ENCODE measurements around the gene TH.

The TH gene

DNA sequence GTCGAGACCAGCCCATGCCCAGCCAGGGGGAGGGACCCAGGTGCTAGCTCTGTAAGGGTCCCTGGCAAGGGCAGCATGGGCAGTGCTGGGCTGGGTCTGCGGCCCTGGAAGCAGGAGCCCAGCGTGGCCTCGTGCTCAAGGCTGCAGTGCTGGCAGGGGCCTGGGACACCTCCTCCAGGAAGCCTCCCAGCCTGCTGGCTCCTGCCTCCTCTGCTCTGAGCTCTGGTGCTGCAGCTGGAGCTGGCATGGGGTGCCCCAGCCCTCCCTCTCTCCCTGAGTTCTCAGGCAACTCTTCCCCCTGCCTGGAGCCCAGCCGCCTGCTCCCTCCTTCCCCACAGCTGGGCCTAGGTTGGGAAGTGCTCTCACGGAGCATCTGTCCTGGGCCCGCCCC, 17.4 kb downstream of the TH start:
- no peaks in the 10 kb centered on the region for H3K36me3 Mint-ChIP-seq
- no peak overlapping the region for H3K4me3 Mint-ChIP-seq
- peaks cover 8% of the 10 kb centered on the region for H3K27me3 Mint-ChIP-seq
- no peaks in the 10 kb centered on the region for H3K9me3 Mint-ChIP-seq (ENCODE audit: low read depth)
- no peak overlapping the region for H3K27ac Mint-ChIP-seq
- peaks cover 6% of the 10 kb centered on the region for H3K4me1 Mint-ChIP-seq (ENCODE audit: low read depth)

DNA sequence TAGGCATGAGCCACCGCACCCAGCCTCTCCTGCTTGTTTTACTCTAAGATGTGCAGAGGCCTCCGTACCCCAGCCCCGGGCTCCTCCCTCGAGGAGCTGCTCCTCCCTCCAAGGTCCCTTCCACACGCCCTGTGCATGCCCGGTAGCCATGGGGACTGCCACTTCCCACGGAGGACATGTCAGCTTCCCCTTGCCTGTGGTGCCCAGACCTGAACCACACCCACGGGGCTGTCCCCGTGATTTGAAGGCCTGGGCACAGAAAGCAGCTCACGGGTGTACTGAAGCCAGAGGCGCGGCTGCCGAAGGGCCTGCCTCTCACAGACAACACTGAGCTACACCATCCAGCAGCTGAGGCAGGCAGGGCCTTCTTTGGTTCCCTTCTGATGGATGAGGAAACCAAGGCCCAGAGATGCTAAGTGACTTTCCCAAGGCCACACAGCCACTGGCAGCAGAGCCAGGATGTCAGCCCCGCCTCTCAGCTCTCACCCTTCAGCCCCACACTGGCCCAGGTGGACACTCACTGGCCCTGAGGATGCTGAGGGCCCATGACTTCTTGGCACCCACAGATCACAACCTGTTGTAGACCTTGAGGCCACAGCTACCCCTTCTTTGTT, 17.9 kb downstream of the TH start:
- H3K27ac Mint-ChIP-seq = no peak overlapping the region
- H3K9me3 Mint-ChIP-seq (ENCODE audit: low read depth) = no peaks in the 10 kb centered on the region
- peaks cover 6% of the 10 kb centered on the region for H3K4me1 Mint-ChIP-seq (ENCODE audit: low read depth)
- no peak overlapping the region for H3K4me3 Mint-ChIP-seq
- peaks cover 10% of the 10 kb centered on the region for H3K27me3 Mint-ChIP-seq
- H3K36me3 Mint-ChIP-seq = no peaks in the 10 kb centered on the region

DNA sequence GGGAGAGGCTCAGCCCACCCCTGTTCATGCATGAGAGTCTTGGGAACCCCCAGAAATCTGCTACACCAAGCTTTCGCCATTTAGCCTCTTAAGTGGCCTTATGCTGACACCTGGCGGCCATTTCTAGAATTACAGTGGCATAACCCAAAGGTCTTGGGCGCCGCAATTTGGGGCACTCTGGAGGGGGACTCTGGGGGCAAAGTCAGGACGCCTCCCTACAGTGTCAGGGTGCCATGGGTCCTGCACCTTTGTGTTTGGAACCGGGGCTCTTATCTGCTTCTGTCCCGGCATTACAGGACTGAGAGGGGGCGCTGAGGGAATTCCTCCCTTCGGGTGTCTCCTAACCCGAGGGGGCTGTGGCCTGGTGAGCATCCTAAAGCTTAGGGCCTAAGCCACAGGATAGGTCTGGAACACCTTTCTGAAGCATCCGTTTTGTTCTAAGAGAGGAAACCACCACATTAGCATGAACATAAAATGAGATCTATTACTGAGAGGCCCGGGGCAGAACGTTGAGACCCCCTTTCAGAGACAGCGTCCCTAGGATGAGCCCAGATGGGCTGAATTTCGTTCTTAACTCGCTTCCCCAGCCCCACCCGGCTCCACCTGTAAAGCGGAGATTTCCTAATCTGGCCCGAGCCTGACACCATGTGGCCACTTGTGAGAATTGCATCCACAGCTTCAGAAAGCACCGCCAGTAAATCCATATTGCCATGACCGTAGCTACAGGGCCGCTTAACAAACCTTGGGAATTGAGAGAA, 19.9 kb downstream of the TH start:
- Mint-ChIP-seq H3K27ac (no peak overlapping the region), H3K4me1 (ENCODE audit: low read depth) (peaks cover 6% of the 10 kb centered on the region), H3K4me3 (peak overlapping the region; percentile 5), H3K9me3 (ENCODE audit: low read depth) (no peaks in the 10 kb centered on the region), H3K36me3 (no peaks in the 10 kb centered on the region), H3K27me3 (peaks cover 19% of the 10 kb centered on the region)

DNA sequence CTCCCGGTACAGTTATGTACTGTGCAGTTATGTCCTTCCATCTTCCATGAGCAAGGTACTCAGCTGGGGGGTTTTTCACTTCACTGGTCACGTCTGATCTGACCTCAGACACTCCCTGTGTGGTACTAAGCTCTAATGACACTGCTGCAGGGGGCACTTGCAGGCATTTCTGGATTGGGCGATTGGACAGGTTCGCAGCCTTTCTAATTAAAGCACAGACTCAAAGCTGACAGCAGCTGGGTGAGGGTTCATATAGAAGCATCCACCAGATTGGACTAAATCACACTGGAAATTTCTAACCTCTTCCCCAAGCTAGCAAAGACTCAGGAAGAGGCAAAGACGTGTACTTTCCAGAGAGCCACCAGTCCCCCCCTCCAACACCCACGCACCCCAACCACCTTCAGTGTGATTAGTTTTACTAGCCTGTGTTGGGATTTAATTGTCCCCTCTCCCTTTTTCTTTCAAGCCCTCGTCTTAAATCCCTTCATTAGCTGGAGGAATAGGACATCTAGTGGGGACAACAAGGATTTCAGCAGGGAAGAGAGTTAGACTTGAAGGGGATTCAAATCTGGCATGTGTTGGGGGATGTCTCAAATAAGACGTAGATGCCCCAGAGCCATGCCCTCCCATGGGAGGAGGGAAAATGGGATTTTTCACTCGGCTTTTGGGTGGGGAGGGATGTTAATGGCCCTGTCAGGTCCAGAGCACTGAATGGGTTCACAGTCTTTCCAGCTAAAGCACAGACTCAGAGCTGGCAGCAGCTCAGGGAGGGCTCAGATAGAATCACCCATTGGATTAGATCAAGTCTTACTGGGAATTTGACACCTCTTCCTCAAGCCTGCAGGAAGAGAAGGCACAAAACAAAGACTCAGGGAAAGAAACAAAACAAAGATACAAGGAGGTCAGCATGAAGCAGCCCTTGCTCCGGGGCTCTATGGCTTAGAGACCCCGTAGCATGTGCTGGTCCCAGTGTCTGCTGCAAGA, 21.5 kb downstream of the TH start:
- H3K9me3 Mint-ChIP-seq (ENCODE audit: low read depth) = no peaks in the 10 kb centered on the region
- H3K4me3 Mint-ChIP-seq = no peak overlapping the region
- H3K27ac Mint-ChIP-seq = no peak overlapping the region
- peaks cover 26% of the 10 kb centered on the region for H3K27me3 Mint-ChIP-seq
- H3K4me1 Mint-ChIP-seq (ENCODE audit: low read depth) = peaks cover 6% of the 10 kb centered on the region
- no peaks in the 10 kb centered on the region for H3K36me3 Mint-ChIP-seq

DNA sequence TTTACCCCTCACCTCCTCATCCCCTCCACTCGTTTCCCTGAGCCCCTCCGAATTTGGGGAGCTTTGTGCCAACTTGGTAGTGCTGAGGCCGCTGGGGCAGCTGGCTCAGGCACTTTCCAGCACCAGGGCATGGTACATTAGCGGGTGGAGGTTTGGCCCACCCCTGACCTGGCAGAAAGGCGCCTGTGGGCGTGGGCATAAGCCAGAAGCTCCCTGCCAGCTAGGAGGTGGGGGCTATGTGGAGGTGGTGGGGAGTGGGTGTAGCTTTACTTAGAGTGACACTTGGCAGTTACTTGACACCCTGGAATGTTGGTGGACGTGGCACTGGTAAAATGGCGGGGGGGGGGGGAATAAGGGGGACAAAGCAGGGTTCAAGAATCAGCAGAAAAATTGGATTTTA, 22.2 kb downstream of the TH start:
- H3K36me3 Mint-ChIP-seq = no peaks in the 10 kb centered on the region
- no peaks in the 10 kb centered on the region for H3K9me3 Mint-ChIP-seq (ENCODE audit: low read depth)
- no peak overlapping the region for H3K4me3 Mint-ChIP-seq
- peaks cover 26% of the 10 kb centered on the region for H3K27me3 Mint-ChIP-seq
- H3K4me1 Mint-ChIP-seq (ENCODE audit: low read depth) = peaks cover 7% of the 10 kb centered on the region
- H3K27ac Mint-ChIP-seq = no peak overlapping the region

DNA sequence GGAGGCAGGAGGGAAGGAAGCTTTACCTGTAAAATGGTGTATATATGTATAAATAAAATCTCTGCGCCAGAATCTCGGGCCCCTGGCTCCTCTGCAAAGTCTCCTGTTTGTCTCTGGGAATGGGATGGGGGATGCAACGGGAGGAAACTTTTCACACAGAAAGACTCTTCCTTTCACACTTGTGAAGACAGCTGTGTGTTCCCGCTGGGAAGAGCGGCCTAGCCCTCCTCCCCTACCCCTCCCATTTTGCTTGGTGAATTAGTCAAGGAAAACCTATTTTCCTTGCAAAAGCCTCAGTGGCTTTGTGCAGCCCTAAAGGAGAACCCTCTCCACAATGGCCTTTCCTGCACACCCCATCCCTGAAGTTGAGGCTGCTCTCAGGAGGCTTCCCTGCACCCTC, 23.0 kb downstream of the TH start:
- Mint-ChIP-seq H3K27ac (no peak overlapping the region), H3K36me3 (no peaks in the 10 kb centered on the region), H3K4me3 (no peak overlapping the region), H3K9me3 (ENCODE audit: low read depth) (no peaks in the 10 kb centered on the region), H3K4me1 (ENCODE audit: low read depth) (peaks cover 9% of the 10 kb centered on the region), H3K27me3 (peaks cover 27% of the 10 kb centered on the region)

DNA sequence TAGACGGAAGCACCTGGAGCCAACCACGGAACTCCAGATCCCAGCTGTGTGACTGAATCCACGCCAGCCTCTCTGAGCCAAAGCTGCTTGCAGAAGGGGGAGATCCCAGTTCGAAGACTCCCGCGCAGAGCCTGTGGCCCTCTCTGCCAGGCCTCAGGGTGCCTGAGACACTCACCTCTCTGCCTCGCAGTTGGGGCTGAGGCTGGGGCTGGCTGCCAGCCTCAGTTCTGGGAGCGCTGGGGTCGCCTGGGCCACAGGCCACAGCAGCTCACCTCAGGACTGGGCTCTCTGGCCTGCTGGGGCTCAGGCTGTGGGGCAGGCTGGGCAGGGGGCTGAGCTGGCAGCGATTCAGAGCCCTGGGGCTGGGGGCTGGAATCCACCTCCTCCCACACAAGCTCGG, 24.2 kb downstream of the TH start:
- H3K9me3 Mint-ChIP-seq (ENCODE audit: low read depth) = no peaks in the 10 kb centered on the region
- no peaks in the 10 kb centered on the region for H3K36me3 Mint-ChIP-seq
- H3K27me3 Mint-ChIP-seq = peaks cover 35% of the 10 kb centered on the region
- no peak overlapping the region for H3K4me3 Mint-ChIP-seq
- no peak overlapping the region for H3K27ac Mint-ChIP-seq
- peaks cover 21% of the 10 kb centered on the region for H3K4me1 Mint-ChIP-seq (ENCODE audit: low read depth)

DNA sequence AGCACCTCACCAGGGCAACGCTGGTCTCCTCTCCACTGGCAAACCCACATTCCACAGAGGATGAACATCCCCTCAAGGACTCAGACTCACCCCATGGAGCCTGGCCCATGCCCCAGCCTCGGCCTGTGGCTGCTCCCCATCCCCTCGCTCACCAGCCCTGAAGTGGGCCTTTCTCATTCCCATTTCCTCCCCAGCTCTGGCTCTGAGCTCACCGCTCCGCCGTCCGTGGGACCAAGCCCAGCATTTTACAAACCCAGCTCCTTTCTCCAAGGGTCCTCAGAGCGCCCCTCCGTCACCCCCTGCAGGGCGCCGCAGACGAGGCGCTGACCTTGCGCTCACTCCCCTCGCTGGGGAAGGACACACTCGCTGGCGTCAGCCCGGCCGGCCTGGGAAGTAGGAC, 25.6 kb downstream of the TH start:
- Mint-ChIP-seq H3K4me3 (no peak overlapping the region), H3K27ac (no peak overlapping the region), H3K27me3 (peaks cover 44% of the 10 kb centered on the region), H3K9me3 (ENCODE audit: low read depth) (no peaks in the 10 kb centered on the region), H3K36me3 (no peaks in the 10 kb centered on the region), H3K4me1 (ENCODE audit: low read depth) (peaks cover 25% of the 10 kb centered on the region)

DNA sequence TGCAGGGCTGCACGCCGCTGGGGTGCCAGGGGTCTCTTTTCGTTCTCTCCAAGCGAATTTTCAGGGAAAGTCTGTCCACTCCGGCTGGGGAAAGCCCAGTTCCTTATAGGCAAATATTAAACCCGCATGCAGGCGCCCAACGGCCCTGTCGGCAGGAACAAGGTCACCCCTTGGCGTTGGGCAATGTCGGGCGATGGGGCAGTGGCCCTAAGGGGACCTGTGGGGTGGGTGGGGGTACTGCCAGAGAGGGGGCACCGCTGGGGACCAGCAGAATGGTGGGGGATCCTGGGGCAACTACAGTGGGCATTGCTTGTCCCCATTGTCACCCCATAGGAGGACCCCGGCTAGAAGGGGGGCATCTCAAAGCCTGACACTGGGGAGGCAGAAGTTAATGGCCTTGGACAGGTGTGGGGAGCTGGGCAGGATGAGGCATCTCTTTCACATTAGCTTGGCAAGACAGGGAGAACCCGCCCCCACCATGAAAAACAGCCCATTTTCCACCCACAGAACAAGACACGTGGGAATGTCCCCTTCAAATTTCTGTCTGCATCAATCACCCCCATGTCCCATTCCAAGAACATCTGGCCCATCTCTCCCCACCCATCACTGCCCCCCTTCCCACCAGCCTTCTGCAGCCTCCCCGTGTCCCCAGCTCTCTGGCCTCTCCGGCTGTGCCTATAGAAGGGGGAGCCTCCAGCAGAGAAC, 26.9 kb downstream of the TH start:
- peaks cover 28% of the 10 kb centered on the region for H3K4me1 Mint-ChIP-seq (ENCODE audit: low read depth)
- no peak overlapping the region for H3K4me3 Mint-ChIP-seq
- H3K27ac Mint-ChIP-seq = no peak overlapping the region
- peaks cover 36% of the 10 kb centered on the region for H3K27me3 Mint-ChIP-seq
- no peaks in the 10 kb centered on the region for H3K9me3 Mint-ChIP-seq (ENCODE audit: low read depth)
- no peaks in the 10 kb centered on the region for H3K36me3 Mint-ChIP-seq

DNA sequence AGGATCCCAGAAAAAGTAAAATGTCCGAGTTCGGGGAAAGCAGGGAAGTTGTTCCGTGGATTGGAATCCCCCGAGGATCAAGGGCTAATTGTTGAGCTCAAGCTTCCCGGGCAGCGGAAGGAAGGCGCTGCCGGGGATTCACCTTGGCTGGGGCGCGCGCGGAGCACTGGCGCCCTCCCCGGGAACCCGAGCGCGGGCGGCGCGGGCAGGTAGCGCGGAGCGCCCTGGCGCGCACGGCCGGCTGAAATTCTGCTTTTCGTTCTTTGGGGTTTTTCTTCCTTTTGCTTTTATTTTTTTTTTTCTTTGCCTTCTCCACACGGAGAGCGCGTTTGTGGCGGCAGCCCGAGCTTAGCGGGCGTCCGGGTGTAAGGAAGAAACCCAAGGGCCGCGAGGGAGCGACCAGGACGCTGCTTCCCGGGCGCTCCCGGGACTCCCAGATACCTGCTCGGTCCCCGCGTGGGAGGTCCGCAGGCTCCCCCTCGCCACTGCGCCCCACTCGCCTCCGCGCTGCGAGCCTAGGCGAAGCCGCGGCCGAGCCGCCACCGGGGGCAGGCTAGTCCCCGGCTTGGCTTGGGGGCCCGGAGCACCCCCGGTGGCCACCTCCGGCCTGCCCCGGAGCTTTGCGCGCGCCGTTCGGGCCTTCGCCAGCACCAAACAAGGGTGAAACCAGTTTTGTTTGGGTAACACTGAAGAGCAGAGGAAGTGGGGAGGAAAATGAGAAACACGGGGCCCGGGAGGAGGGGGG, 27.6 kb downstream of the TH start:
- no peak overlapping the region for H3K27ac Mint-ChIP-seq
- H3K4me1 Mint-ChIP-seq (ENCODE audit: low read depth) = peaks cover 28% of the 10 kb centered on the region
- H3K4me3 Mint-ChIP-seq = peak overlapping the region; percentile 76
- peaks cover 36% of the 10 kb centered on the region for H3K27me3 Mint-ChIP-seq
- no peaks in the 10 kb centered on the region for H3K9me3 Mint-ChIP-seq (ENCODE audit: low read depth)
- H3K36me3 Mint-ChIP-seq = no peaks in the 10 kb centered on the region

DNA sequence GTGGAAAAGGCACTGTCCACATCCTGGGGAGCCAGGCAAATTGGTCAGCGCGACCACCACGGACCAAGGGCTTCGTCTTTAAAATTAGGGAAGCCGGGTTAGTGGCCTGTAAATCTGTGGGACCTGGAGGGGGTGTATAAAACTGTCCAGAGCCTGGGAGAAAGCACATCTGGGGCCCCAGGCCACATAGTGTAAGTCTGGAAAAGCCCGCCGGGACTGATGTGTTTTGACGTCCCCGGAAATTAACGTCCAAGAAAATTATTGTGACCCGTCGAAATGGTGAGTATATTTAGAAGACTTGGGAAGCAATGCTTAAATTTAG, 28.2 kb downstream of the TH start:
- Mint-ChIP-seq H3K36me3 (no peaks in the 10 kb centered on the region), H3K9me3 (ENCODE audit: low read depth) (no peaks in the 10 kb centered on the region), H3K4me1 (ENCODE audit: low read depth) (peaks cover 28% of the 10 kb centered on the region), H3K27ac (no peak overlapping the region), H3K27me3 (peaks cover 33% of the 10 kb centered on the region), H3K4me3 (peak overlapping the region; percentile 76)

DNA sequence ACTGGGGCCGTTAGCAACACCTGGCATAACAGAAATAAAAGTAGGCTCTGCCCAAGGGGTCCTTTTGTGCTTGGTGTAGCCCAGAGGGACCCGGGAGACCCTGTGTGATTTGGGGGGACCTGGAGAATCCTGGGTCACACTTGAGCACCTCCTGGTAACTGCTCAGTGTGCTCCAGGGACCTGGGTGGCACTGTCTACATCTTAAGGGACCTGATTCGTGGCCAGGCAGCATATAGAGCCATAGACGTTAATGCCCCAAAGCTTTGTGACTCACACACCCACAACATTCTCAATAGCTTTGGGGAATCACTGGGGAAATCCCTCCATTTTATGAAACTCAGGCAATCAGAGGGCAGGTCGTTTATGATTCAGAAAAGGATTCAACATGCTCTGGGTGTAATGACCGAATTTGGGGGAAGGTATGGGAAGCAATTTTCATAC, 28.8 kb downstream of the TH start:
- Mint-ChIP-seq H3K36me3 (no peaks in the 10 kb centered on the region), H3K27me3 (peaks cover 32% of the 10 kb centered on the region), H3K4me3 (peak overlapping the region; percentile 82), H3K4me1 (ENCODE audit: low read depth) (peaks cover 30% of the 10 kb centered on the region), H3K9me3 (ENCODE audit: low read depth) (no peaks in the 10 kb centered on the region), H3K27ac (peak overlapping the region; percentile 68)

DNA sequence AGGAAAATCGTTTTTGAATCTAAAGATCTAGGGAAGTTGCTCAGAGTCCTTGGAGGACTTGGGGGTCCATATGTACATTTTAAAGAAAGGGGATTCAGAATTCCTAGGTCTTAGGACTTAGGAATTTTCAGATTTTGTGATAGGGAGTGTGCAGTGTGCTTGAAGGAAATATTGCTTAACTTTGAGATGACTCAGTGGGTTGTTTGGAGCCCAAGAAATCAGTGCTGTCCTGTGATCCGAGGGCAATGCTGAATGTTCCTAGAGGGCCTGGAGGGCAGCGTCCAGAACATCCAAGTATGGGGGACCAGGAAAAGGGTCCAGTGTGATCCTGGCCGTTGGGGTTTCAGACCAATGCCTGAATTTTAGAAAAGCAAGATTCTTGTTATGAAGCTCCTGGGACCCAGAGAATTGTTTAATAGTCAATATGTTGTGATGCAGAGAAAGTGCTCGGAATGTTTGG, 29.3 kb downstream of the TH start:
- Mint-ChIP-seq H3K4me3 (no peak overlapping the region), H3K9me3 (ENCODE audit: low read depth) (no peaks in the 10 kb centered on the region), H3K27ac (no peak overlapping the region), H3K27me3 (peaks cover 32% of the 10 kb centered on the region), H3K4me1 (ENCODE audit: low read depth) (peaks cover 30% of the 10 kb centered on the region), H3K36me3 (no peaks in the 10 kb centered on the region)

Measured in activated naive CD8-positive, alpha-beta T cell (primary cell).